GM21390 (cell line): ENCODE data around the gene PPM1E.
"Not testable (repeated sequence)": the region's sequence is repeated elsewhere in the genome, so short reads cannot be mapped to it uniquely, and the experiment has no call there.

Experiments
- ATAC-seq: cut with Tn5 transposase; IDR thresholded peaks from one replicate; pipeline ENCODE4 v1.9.1; 2021; ENCODE audit not compliant: unreplicated experiment

PPM1E gene

GRCh38 chr17:58778482-58778881, 22.8 kb downstream of the PPM1E start:
- not testable (repeated sequence) for ATAC-seq

- ATAC-seq, result no peak
Observed at GRCh38 chr17:58779446-58779845, 23.8 kb downstream of the PPM1E start.

- no peak for ATAC-seq
Observed at GRCh38 chr17:58783380-58783779, 27.7 kb downstream of the PPM1E start.

- no peak for ATAC-seq
Observed at GRCh38 chr17:58785097-58785496, 29.4 kb downstream of the PPM1E start.

GRCh38 chr17:58786586-58787295, 31.1 kb downstream of the PPM1E start:
- no peak for ATAC-seq

- no peak for ATAC-seq
Observed at GRCh38 chr17:58788199-58788598, 32.5 kb downstream of the PPM1E start.

- no peak for ATAC-seq
Observed at GRCh38 chr17:58789160-58789559, 33.5 kb downstream of the PPM1E start.

- ATAC-seq, result no peak
Observed at GRCh38 chr17:58789831-58790230, 34.2 kb downstream of the PPM1E start.

GRCh38 chr17:58794508-58794907, 38.9 kb downstream of the PPM1E start:
- ATAC-seq, result not testable (repeated sequence)

- no peak for ATAC-seq
Observed at GRCh38 chr17:58802188-58802587, 46.5 kb downstream of the PPM1E start.

GRCh38 chr17:58806046-58806445, 50.4 kb downstream of the PPM1E start:
- ATAC-seq, result no peak

- ATAC-seq, result no peak
Observed at GRCh38 chr17:58808609-58809563, 53.2 kb downstream of the PPM1E start.

GRCh38 chr17:58809564-58809936, 53.9 kb downstream of the PPM1E start:
- no peak for ATAC-seq

GRCh38 chr17:58811290-58811689, 55.6 kb downstream of the PPM1E start:
- ATAC-seq, result no peak

GRCh38 chr17:58813712-58814111, 58.1 kb downstream of the PPM1E start:
- ATAC-seq, result no peak

- ATAC-seq, result no peak
Observed at GRCh38 chr17:58818654-58819053, 63.0 kb downstream of the PPM1E start.

- no peak for ATAC-seq
Observed at GRCh38 chr17:58822148-58823050, 66.7 kb downstream of the PPM1E start.

- no peak for ATAC-seq
Observed at GRCh38 chr17:58823051-58823525, 67.4 kb downstream of the PPM1E start.

- ATAC-seq, result no peak
Observed at GRCh38 chr17:58829172-58829637, 73.6 kb downstream of the PPM1E start.

- ATAC-seq, result no peak
Observed at GRCh38 chr17:58831780-58832179, 76.1 kb downstream of the PPM1E start.

- no peak for ATAC-seq
Observed at GRCh38 chr17:58832514-58832913, 76.9 kb downstream of the PPM1E start.
